KBM-7 (cell line): ENCODE measurements around the gene EPHA8.

Experiments used
- DNase-seq: peaks from one replicate; pipeline ENCODE4 v3.0.0-alpha.2; 2015
- in situ Hi-C: fragments of 300-500 bp; cut with MboI; formaldehyde crosslinking; loops from 2 replicates; pipeline ENCODE4 v1.14.3; 2020; ENCODE audit warnings: low sequenced_read_pairs, low pct_unique_long_range_greater_than_20kb, mixed read lengths

EPHA8 gene

GRCh38 chr1:22562584-22563583 is at the start of gene EPHA8:
Gene EPHA8, plus strand, starts transcription at chr1:22563489. Its CDS starts 147 bp downstream, at chr1:22563636.
- in situ Hi-C loops = no loop called here
- no peak for DNase-seq

- no peak for DNase-seq
- in situ Hi-C loops = no loop called here
These were observed 46.2 kb upstream of the EPHA8 start for GRCh38 chr1:22516906-22517571.

- in situ Hi-C loops = no loop called here
- no peak for DNase-seq
These were observed 45.3 kb upstream of the EPHA8 start for GRCh38 chr1:22517956-22518355.

GRCh38 chr1:22518379-22518778 is 44.9 kb upstream of the EPHA8 start:
- in situ Hi-C loops = no loop called here
- no peak for DNase-seq

GRCh38 chr1:22520871-22521270 is 42.4 kb upstream of the EPHA8 start:
- in situ Hi-C loops = no loop called here
- no peak for DNase-seq

GRCh38 chr1:22521692-22522091 is 41.6 kb upstream of the EPHA8 start:
- DNase-seq = no peak
- in situ Hi-C loops = no loop called here

- DNase-seq = no peak
- in situ Hi-C loops = no loop called here
These were observed 41.0 kb upstream of the EPHA8 start for GRCh38 chr1:22522221-22522743.

GRCh38 chr1:22524481-22524880 is 38.8 kb upstream of the EPHA8 start:
- peak; percentile 20 for DNase-seq
- in situ Hi-C loops = no loop called here

- in situ Hi-C loops = no loop called here
- no peak for DNase-seq
These were observed 38.1 kb upstream of the EPHA8 start for GRCh38 chr1:22525211-22525610.

GRCh38 chr1:22525646-22526045 is 37.6 kb upstream of the EPHA8 start:
- in situ Hi-C loops = no loop called here
- no peak for DNase-seq

- in situ Hi-C loops = no loop called here
- no peak for DNase-seq
These were observed 37.2 kb upstream of the EPHA8 start for GRCh38 chr1:22526098-22526497.

GRCh38 chr1:22526677-22527076 is 36.6 kb upstream of the EPHA8 start:
- in situ Hi-C loops = no loop called here

GRCh38 chr1:22527122-22527521 is 36.2 kb upstream of the EPHA8 start:
- in situ Hi-C loops = no loop called here
- DNase-seq = no peak

More at GRCh38 chr1:22526677-22527076, 36.6 kb upstream of the EPHA8 start:
- DNase-seq = no peak

GRCh38 chr1:22527555-22528296 is 35.6 kb upstream of the EPHA8 start:
- DNase-seq = no peak
- in situ Hi-C loops = no loop called here

GRCh38 chr1:22528451-22528850 is 34.8 kb upstream of the EPHA8 start:
- in situ Hi-C loops = no loop called here

GRCh38 chr1:22529901-22530621 is 33.2 kb upstream of the EPHA8 start:
- no peak for DNase-seq
- in situ Hi-C loops = no loop called here

More at GRCh38 chr1:22528451-22528850, 34.8 kb upstream of the EPHA8 start:
- no peak for DNase-seq

- DNase-seq = no peak
- in situ Hi-C loops = no loop called here
These were observed 32.6 kb upstream of the EPHA8 start for GRCh38 chr1:22530715-22531114.

- in situ Hi-C loops = no loop called here
- no peak for DNase-seq
These were observed 32.0 kb upstream of the EPHA8 start for GRCh38 chr1:22531251-22531650.
